Naive thymus-derived CD4-positive, alpha-beta T cell (primary cell): Measurements from ENCODE around the gene MLNR. TPM values are rescaled to one million over a fixed set of nuclear protein-coding genes. Genes with fewer than 3 reads are reported as not detected.

Experiments used
- ATAC-seq: fragments of 150-1000 bp; cut with Tn5 transposase; 2 replicates; pipeline ENCODE4 v1.10.0; 2021; ENCODE audit warnings: mild to moderate bottlenecking, moderate library complexity
- CTCF ChIA-PET: fragments of 350-600 bp; sonication (Branson Sonifier 250); formaldehyde crosslinking; loops from one replicate; lab custom pipeline; 2021; ENCODE audit warnings: antibody characterized with exemption; lab: Charles Lee
- POLR2A ChIA-PET: fragments of 350-600 bp; sonication (Branson Sonifier 250); formaldehyde crosslinking; loops from one replicate; lab custom pipeline; 2021; ENCODE audit warnings: antibody characterized with exemption, inconsistent platforms; lab: Charles Lee
- DNase-seq, 9 donors: peaks; one replicate each; pipeline versions ENCODE4 v3.0.0 to v3.0.0-alpha.2; 2020 to 2022; ENCODE audit warnings: mixed read lengths in 1 of 9
- H3K27ac ChIP-seq: one replicate; pipeline ENCODE4 v1.7.0; 2013; ENCODE audit warnings: mild to moderate bottlenecking, low read depth, low read length, moderate library complexity
- H3K27me3 ChIP-seq, 2 donors: one replicate each; pipeline ENCODE4 v1.7.0; 2013; ENCODE audit warnings: low read length in 2 of 2, mild to moderate bottlenecking in 2 of 2, moderate library complexity in 2 of 2; ENCODE audit not compliant: control insufficient read depth in 2 of 2, insufficient read depth in 2 of 2
- H3K36me3 ChIP-seq, 3 experiments: 1 replicate in 2 of 3; 2 replicates in 1 of 3; pipeline ENCODE4 v1.7.0; 2013; ENCODE audit warnings: low read length in 3 of 3, mild to moderate bottlenecking in 3 of 3, moderate library complexity in 1 of 3; ENCODE audit not compliant: insufficient read depth in 3 of 3, control insufficient read depth in 2 of 3
- H3K4me1 ChIP-seq, 2 donors: one replicate each; pipeline ENCODE4 v1.7.0; 2013; ENCODE audit warnings: low read length in 2 of 2, mild to moderate bottlenecking in 2 of 2, moderate library complexity in 1 of 2; ENCODE audit not compliant: control insufficient read depth in 2 of 2, insufficient read depth in 2 of 2
- H3K4me3 ChIP-seq: 2 replicates; pipeline ENCODE4 v1.7.0; 2013; ENCODE audit warnings: mild to moderate bottlenecking, low read length
- H3K9me3 ChIP-seq, 3 experiments: 1 replicate in 2 of 3; 2 replicates in 1 of 3; pipeline ENCODE4 v1.7.0; 2013; ENCODE audit warnings: low read length in 3 of 3; ENCODE audit not compliant: control insufficient read depth in 2 of 3
- H3K27ac Mint-ChIP-seq, 9 donors: one replicate each; pipeline ENCODE4 v1.8.0; 2020 to 2022; ENCODE audit warnings: mixed read lengths in 9 of 9, mild to moderate bottlenecking in 8 of 9, moderate library complexity in 5 of 9, inconsistent platforms in 2 of 9
- H3K27me3 Mint-ChIP-seq, 5 donors: one replicate each; pipeline ENCODE4 v1.8.0; 2021 to 2022; ENCODE audit warnings: mixed read lengths in 5 of 5, mild to moderate bottlenecking in 1 of 5
- H3K36me3 Mint-ChIP-seq, 5 donors: one replicate each; pipeline ENCODE4 v1.8.0; 2020 to 2022; ENCODE audit warnings: mixed read lengths in 5 of 5, mild to moderate bottlenecking in 3 of 5, inconsistent platforms in 1 of 5
- H3K4me1 Mint-ChIP-seq, 7 donors: one replicate each; pipeline ENCODE4 v1.8.0; 2020 to 2022; ENCODE audit warnings: mixed read lengths in 7 of 7, mild to moderate bottlenecking in 3 of 7, inconsistent platforms in 1 of 7
- H3K4me3 Mint-ChIP-seq, 10 donors: one replicate each; pipeline ENCODE4 v1.8.0; 2020 to 2022; ENCODE audit warnings: mild to moderate bottlenecking in 10 of 10, mixed read lengths in 10 of 10, moderate library complexity in 6 of 10, inconsistent platforms in 2 of 10
- H3K9me3 Mint-ChIP-seq, 11 donors: one replicate each; pipeline ENCODE4 v1.8.0; 2020 to 2022; ENCODE audit warnings: mixed read lengths in 11 of 11, mild to moderate bottlenecking in 4 of 11, inconsistent platforms in 1 of 11, moderate library complexity in 1 of 11
- intact Hi-C, 2 donors: fragments of 100-400 bp; cut with micrococcal nuclease; formaldehyde crosslinking; loops; one replicate each; pipeline ENCODE4 v1.15.1; 2023
- polyA plus RNA-seq, 2 donors: library from polyadenylated mRNA; unstranded; fragments of 300-500 nt; fragmentation: Illumina TruSeq; gene quantifications; one replicate each; pipeline ENCODE4 v1.2.3, GENCODE V29; 2021
- total RNA-seq, 6 experiments: library from RNA in 5 of 6; stranded (reverse) in 5 of 6; gene quantifications; 1 replicate in 5 of 6; 2 replicates in 1 of 6; pipeline ENCODE4 v1.2.3 and lab custom pipeline; 2021 to 2026

Gene MLNR
- total and polyA plus RNA-seq, 7 experiments from 2014 or later, result not detected

DNA sequence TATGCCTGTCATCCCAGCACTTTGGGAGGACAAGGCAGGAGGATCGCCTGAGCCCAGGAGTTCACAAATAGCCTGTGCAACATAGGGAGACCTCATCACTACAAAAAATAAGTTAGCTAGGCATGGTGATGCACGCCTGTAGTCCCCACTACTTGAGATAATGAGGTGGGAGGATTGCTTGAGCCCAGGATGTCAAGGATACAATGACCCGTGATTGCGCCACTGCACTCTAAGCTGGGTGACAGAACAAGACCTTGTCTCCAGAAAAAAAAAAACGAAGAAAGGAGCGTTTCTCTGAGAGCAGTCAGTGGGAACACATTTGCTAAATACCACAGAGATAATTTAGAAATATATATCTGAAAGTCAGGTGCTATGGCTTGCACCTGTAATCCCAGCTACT lies 39.4 kb downstream of the MLNR start:
- H3K4me1 ChIP-seq, result peaks cover 0 to 7% of the 10 kb centered on the region in 2 donors
- ChIA-PET POLR2A (interaction anchor here (0.8 kb wide), 1 partner anchor 11 kb away, joined by 3 read pairs; the partner anchor contains the start of gene CDADC1), CTCF (no interaction called here)
- H3K9me3 ChIP-seq, result no peaks in the 10 kb centered on the region
- H3K4me3 ChIP-seq, result no peak overlapping the region
- intact Hi-C loops, result no loop called here
- Mint-ChIP-seq H3K27me3 (no peaks in the 10 kb centered on the region), H3K4me3 (peak overlapping the region in 1 of 10 donors; percentile 26), H3K27ac (peak overlapping the region in 2 of 9 donors; percentile 32 to 67), H3K9me3 (no peaks in the 10 kb centered on the region), H3K36me3 (peaks cover 13 to 40% (median 29%) of the 10 kb centered on the region in 5 donors), H3K4me1 (peaks cover 6 to 37% (median 29%) of the 10 kb centered on the region in 7 donors)
- peaks cover 0 to 24% (median 4%) of the 10 kb centered on the region in 3 experiments for H3K36me3 ChIP-seq
- no peak for DNase-seq
- no peak for ATAC-seq
- H3K27ac ChIP-seq, result no peak overlapping the region
- no peaks in the 10 kb centered on the region for H3K27me3 ChIP-seq

DNA sequence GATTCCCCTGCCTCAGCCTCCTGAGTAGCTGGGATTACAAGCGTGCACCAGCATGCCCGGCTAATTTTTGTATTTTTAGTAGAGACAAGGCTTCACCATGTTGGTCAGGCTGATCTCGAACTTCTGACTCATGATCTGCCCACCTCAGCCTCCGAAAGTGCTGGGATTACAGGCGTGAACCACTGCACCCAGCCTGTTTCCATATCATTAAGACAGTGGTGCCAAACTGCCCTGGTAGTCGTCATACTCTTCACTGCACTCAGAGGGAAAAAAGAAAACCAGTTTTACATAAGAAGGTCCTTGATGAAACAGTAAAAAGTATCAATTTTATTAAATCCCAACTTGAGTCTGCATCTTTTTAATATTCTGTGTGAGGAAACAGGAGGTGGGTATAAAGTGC lies 42.5 kb downstream of the MLNR start:
- H3K4me3 Mint-ChIP-seq, result no peak overlapping the region
- peaks cover 10 to 30% (median 18%) of the 10 kb centered on the region in 5 donors for H3K36me3 Mint-ChIP-seq
- ATAC-seq (no peak), DNase-seq (no peak)
- intact Hi-C loops, result no loop called here
- H3K4me1 ChIP-seq, result peaks cover 0 to 7% of the 10 kb centered on the region in 2 donors
- ChIA-PET POLR2A (no interaction called here), CTCF (no interaction called here)
- H3K36me3 ChIP-seq, result peaks cover 0 to 18% (median 0%) of the 10 kb centered on the region in 3 experiments
- H3K27ac Mint-ChIP-seq, result no peak overlapping the region
- no peak overlapping the region for H3K4me3 ChIP-seq
- no peaks in the 10 kb centered on the region for H3K27me3 ChIP-seq
- H3K27ac ChIP-seq, result no peak overlapping the region
- no peaks in the 10 kb centered on the region for H3K27me3 Mint-ChIP-seq
- peaks cover 2 to 14% (median 11%) of the 10 kb centered on the region in 7 donors for H3K4me1 Mint-ChIP-seq
- no peaks in the 10 kb centered on the region for H3K9me3 ChIP-seq
- no peaks in the 10 kb centered on the region for H3K9me3 Mint-ChIP-seq

DNA sequence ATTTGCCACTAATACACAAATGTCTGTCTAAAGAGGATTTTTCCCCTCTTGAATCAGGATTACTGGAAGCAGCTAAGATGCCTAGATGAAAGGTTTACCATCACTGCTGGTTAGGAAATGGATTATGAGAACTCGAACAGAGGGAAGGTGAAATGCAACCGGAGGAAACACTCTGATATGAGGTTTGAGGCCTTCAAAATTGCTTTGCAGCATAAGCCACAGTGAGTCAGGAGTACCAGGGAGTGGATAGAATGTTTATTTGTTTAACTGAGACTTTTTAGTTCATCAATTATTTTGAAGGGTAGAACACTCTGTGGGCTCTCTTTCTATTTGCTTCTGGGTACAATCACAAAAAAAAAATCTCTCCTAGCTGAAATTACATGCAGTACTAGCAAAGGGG lies 45.7 kb downstream of the MLNR start:
- peaks cover 0 to 7% (median 0%) of the 10 kb centered on the region in 7 donors for H3K4me1 Mint-ChIP-seq
- H3K27ac Mint-ChIP-seq, result peak overlapping the region in 1 of 9 donors; percentile 11
- Histone ChIP-seq H3K27me3 (no peaks in the 10 kb centered on the region), H3K36me3 (peaks cover 0 to 8% (median 0%) of the 10 kb centered on the region in 3 experiments), H3K4me1 (no peaks in the 10 kb centered on the region), H3K27ac (no peak overlapping the region), H3K4me3 (no peak overlapping the region), H3K9me3 (no peaks in the 10 kb centered on the region)
- H3K27me3 Mint-ChIP-seq, result no peaks in the 10 kb centered on the region
- no peak overlapping the region for H3K4me3 Mint-ChIP-seq
- ChIA-PET CTCF (no interaction called here), POLR2A (no interaction called here)
- no peak for ATAC-seq
- intact Hi-C loops, result no loop called here
- no peak for DNase-seq
- peaks cover 7 to 25% (median 10%) of the 10 kb centered on the region in 5 donors for H3K36me3 Mint-ChIP-seq
- no peaks in the 10 kb centered on the region for H3K9me3 Mint-ChIP-seq

DNA sequence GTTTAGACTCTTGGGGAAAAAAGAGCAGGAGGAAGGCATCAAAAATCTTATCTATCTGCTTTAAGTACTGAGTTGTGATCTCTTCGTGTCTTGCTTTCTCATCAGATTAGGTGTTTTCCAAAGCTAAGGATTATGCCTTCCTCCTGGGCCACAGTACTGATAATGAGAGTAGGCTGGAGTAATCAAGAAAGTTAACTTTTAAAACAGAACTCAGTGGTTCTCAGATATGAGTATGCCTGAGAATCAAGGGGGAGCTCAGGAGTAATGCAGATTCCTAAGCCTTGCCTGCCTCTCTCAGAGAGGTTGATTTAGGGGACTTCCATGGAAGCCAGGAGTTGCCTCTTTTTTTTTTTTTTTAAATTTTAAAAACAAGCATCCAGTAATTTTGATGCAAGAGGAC lies 51.1 kb downstream of the MLNR start:
- DNase-seq, result no peak
- no peaks in the 10 kb centered on the region for H3K27me3 Mint-ChIP-seq

More for the DNA sequence above, 51.1 kb downstream of the MLNR start:
- Mint-ChIP-seq H3K36me3 (peaks cover under 1 to 21% (median 5%) of the 10 kb centered on the region in 5 donors), H3K4me3 (no peak overlapping the region), H3K27ac (no peak overlapping the region), H3K4me1 (peaks cover 0 to 2% (median 0%) of the 10 kb centered on the region in 7 donors), H3K9me3 (no peaks in the 10 kb centered on the region)
- ATAC-seq, result no peak
- no peaks in the 10 kb centered on the region for H3K9me3 ChIP-seq
- H3K4me1 ChIP-seq, result no peaks in the 10 kb centered on the region
- H3K27ac ChIP-seq, result no peak overlapping the region
- H3K27me3 ChIP-seq, result no peaks in the 10 kb centered on the region
- intact Hi-C loops, result no loop called here
- no peak overlapping the region for H3K4me3 ChIP-seq
- ChIA-PET CTCF (interaction anchor here (1.1 to 1.2 kb wide), 2 partner anchors 10 to 31 kb away, joined by 4 to 5 read pairs; no protein-coding TSS in a partner anchor), POLR2A (interaction anchor here (0.7 kb wide), 1 partner anchor 19 kb away, joined by 3 read pairs; no protein-coding TSS in a partner anchor)
- no peaks in the 10 kb centered on the region for H3K36me3 ChIP-seq

Other genes starting within 250 kb of the MLNR start
- 10 to 100 TPM; 34.2 to 46.4 (median 39.1) TPM for gene FNDC3A, start 244.4 kb upstream of the MLNR start, total RNA-seq
- gene FNDC3A, start 244.4 kb upstream of the MLNR start, polyA plus RNA-seq, result 10 to 100 TPM; 12.0 to 12.2 TPM
- 10 to 100 TPM; 10.7 to 21.3 (median 14.5) TPM for gene CDADC1, start 27.6 kb downstream of the MLNR start, total RNA-seq
- gene CDADC1, start 27.6 kb downstream of the MLNR start, polyA plus RNA-seq, result 10 to 100 TPM in 1 of 2 donors, 1 to 10 TPM in 1; 9.2 to 12.8 TPM
- 1 to 10 TPM; 2.9 to 5.9 (median 4.6) TPM for gene CAB39L, start 223.7 kb downstream of the MLNR start, total RNA-seq
- gene CAB39L, start 223.7 kb downstream of the MLNR start, polyA plus RNA-seq, result 1 to 10 TPM; 4.3 to 4.9 TPM
- gene SETDB2, start 223.9 kb downstream of the MLNR start, total RNA-seq, result 10 to 100 TPM; 16.7 to 30.0 (median 20.3) TPM
- 10 to 100 TPM; 14.3 to 15.0 TPM for gene SETDB2, start 223.9 kb downstream of the MLNR start, polyA plus RNA-seq